ENCODE data around the gene RGS18.

RGS18 gene

GRCh38 chr1:192235127-192235526 lies 76.9 kb downstream of the RGS18 start:
- Histone ChIP-seq H3F3A (ENCODE audit: low read depth) (no peaks in the 10 kb centered on the region), H3K4me2 (ENCODE audit: low read depth, low read length, poor library complexity, severe bottlenecking) (no peak overlapping the region)
- TF ChIP-seq EZH2phosphoT487 (IDR thresholded peaks at IDR 0.05; ENCODE audit: borderline replicate concordance), result no peak
- TF ChIP-seq, protein P1, sequence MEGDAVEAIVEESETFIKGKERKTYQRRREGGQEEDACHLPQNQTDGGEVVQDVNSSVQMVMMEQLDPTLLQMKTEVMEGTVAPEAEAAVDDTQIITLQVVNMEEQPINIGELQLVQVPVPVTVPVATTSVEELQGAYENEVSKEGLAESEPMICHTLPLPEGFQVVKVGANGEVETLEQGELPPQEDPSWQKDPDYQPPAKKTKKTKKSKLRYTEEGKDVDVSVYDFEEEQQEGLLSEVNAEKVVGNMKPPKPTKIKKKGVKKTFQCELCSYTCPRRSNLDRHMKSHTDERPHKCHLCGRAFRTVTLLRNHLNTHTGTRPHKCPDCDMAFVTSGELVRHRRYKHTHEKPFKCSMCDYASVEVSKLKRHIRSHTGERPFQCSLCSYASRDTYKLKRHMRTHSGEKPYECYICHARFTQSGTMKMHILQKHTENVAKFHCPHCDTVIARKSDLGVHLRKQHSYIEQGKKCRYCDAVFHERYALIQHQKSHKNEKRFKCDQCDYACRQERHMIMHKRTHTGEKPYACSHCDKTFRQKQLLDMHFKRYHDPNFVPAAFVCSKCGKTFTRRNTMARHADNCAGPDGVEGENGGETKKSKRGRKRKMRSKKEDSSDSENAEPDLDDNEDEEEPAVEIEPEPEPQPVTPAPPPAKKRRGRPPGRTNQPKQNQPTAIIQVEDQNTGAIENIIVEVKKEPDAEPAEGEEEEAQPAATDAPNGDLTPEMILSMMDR (conservative IDR thresholded peaks at IDR 0.05; ENCODE audit: low read length), result no peak

More at GRCh38 chr1:192235127-192235526, 76.9 kb downstream of the RGS18 start:
- Histone ChIP-seq H3K79me2 (ENCODE audit: insufficient read depth, low read length) (no peaks in the 10 kb centered on the region), H2AFZ (ENCODE audit: low read length) (no peak overlapping the region), H3K4me3 (ENCODE audit: low read length, poor library complexity, severe bottlenecking) (no peak overlapping the region), H3K27me3 (ENCODE audit: insufficient read depth, low read length, poor library complexity, severe bottlenecking) (no peaks in the 10 kb centered on the region), H4K20me1 (ENCODE audit: insufficient read depth, low read length, poor library complexity, severe bottlenecking) (no peaks in the 10 kb centered on the region), H3K9me2 (replicated peaks; ENCODE audit: low read depth, low read length) (no peaks in the 10 kb centered on the region), H3K4me1 (ENCODE audit: insufficient read depth, low read length, poor library complexity, severe bottlenecking) (peaks cover 20% of the 10 kb centered on the region), H3K36me3 (ENCODE audit: insufficient read depth, low read length) (no peaks in the 10 kb centered on the region), H3K9me3 (ENCODE audit: insufficient read depth, low read depth, low read length) (no peaks in the 10 kb centered on the region), H3K9ac (ENCODE audit: low read depth, low read length, poor library complexity, severe bottlenecking) (no peak overlapping the region)
